KBM-7 (cell line): ENCODE results near the gene MYL9.
"Not testable (repeated sequence)": the region's sequence is repeated elsewhere in the genome, so short reads cannot be mapped to it uniquely, and the experiment has no call there.

Source experiments
- DNase-seq: peaks from one replicate; pipeline ENCODE4 v3.0.0-alpha.2; 2015
- in situ Hi-C: fragments of 300-500 bp; cut with MboI; formaldehyde crosslinking; loops from 2 replicates; pipeline ENCODE4 v1.14.3; 2020; ENCODE audit warnings: low sequenced_read_pairs, low pct_unique_long_range_greater_than_20kb, mixed read lengths

Gene MYL9

GRCh38 chr20:36547186-36548005 lies 6.1 kb downstream of the MYL9 start:
- in situ Hi-C loops: no loop called here
- DNase-seq: no peak

- in situ Hi-C loops: no loop called here
- DNase-seq: no peak
These were observed 6.6 kb downstream of the MYL9 start for GRCh38 chr20:36548006-36548315.

- in situ Hi-C loops: no loop called here
- DNase-seq: no peak
These were observed 7.6 kb downstream of the MYL9 start for GRCh38 chr20:36548704-36549627.

- in situ Hi-C loops: no loop called here
- no peak for DNase-seq
These were observed 8.3 kb downstream of the MYL9 start for GRCh38 chr20:36549628-36549941.

- in situ Hi-C loops: no loop called here
- no peak for DNase-seq
These were observed 8.8 kb downstream of the MYL9 start for GRCh38 chr20:36549942-36550789.

GRCh38 chr20:36550790-36551299 lies 9.5 kb downstream of the MYL9 start:
- no peak for DNase-seq
- in situ Hi-C loops: no loop called here

DNA sequence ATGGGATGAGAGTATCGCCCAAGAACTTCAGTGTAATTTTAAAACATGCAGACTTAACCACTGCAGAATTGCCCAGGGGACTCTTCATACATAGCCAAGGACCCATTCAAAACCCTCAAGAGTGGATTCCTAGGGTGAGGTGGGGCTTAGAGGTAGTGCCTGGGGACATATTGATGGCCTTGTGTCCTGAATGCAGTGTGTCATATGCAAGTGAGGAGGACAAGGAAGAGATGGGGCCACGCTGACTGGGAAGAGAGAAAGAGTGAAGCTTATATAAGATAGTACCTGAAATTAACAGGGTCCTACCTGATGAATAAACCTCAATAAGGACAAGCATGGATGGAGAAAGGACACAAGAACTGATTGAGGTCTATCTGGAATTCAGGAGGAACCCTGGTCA lies 13.9 kb downstream of the MYL9 start:
- in situ Hi-C loops: no loop called here
- DNase-seq: no peak

- DNase-seq: no peak
- in situ Hi-C loops: no loop called here
These were observed 21.4 kb downstream of the MYL9 start for GRCh38 chr20:36562724-36563123.

DNA sequence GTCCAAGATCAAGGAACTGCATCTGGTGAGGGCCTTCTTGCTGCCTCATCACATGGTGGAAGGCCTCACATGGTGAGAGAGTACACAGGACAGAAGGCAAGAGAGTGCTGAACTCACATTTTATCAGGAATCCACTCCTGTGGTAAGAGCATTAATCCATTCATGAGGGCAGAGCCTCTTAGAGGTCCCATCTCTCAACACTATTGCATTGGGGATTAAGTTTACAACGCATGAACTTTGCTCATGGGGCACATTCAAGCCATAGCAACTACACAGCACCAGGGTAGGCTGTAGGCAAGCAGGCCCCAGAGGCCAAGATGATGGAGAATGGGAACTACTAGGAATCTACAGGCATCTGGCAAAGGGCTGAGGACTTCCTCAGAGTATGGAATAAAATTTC lies 22.1 kb downstream of the MYL9 start:
- in situ Hi-C loops: no loop called here

DNA sequence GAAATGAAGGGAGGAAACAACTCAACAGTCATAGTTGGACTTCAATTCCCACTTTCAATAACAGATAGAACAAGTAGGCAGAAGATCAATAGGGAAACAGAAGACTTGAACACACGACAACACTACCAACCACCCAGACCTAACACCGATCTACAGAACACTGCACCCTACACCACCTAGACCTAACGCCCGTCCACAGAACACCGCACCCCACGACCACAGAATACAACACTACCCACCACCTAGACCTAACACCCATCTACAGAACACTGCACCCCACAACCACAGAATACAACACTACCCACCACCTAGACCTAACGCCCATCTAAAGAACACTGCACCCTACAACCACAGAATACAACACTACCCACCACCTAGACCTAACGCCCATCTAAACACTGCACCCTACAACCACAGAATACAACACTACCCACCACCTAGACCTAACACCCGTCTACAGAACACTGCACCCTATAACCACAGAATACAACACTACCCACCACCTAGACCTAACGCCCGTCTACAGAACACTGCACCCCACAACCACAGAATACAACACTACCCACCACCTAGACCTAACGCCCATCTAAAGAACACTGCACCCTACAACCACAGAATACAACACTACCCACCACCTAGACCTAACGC lies 22.9 kb downstream of the MYL9 start:
- DNase-seq, in situ Hi-C loops: not testable (repeated sequence)

More for the DNA sequence above, 22.1 kb downstream of the MYL9 start:
- DNase-seq: no peak

- DNase-seq, in situ Hi-C loops: not testable (repeated sequence)
These were observed 23.4 kb downstream of the MYL9 start for GRCh38 chr20:36564726-36565121.

DNA sequence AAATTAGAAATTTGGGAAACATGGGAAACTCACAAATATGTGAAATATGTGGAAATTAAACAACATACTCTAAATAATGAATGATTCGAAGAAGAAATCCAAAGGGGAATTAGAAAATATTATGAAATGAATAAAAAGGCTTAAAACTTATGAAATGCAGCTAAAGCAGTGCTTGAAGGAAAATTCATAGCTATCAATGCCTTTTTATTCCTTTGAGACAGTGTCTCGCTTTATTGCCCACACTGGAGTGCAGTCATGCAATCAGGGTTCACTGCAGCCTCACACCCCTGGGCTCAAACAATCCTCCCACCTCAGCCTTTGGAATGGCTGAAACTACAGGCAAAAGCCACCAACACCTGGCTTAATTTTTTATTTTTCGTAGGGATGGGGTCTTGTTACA lies 24.2 kb downstream of the MYL9 start:
- DNase-seq: no peak
- in situ Hi-C loops: no loop called here

DNA sequence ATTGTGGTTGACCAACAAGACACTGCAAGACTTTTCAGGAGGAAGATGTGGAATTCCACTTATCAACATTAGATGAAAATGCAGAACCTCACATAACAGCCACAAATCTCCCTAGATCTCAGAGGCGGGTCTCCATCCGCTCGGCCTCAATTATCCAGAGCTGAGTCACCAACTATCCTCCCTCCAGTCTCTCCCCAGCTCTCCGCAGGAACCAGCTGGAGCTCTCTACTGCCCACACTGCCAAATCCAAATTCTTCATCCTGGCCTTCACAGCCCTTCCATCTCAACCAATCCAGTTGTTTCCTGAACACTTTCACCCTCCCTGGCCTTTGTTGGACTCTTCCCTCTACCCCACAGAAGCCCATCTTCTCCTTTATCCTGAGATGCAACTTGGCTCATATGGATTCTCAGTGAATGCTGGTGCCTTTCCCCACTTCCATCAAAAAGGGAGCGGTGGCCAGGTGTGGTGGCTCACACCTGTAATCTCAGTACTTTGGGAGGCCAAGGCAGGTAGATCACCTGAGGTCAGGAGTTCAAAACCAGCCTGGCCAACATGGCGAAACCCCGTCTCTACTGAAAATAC lies 28.6 kb downstream of the MYL9 start:
- peak; percentile 25 for DNase-seq
- in situ Hi-C loops: no loop called here

DNA sequence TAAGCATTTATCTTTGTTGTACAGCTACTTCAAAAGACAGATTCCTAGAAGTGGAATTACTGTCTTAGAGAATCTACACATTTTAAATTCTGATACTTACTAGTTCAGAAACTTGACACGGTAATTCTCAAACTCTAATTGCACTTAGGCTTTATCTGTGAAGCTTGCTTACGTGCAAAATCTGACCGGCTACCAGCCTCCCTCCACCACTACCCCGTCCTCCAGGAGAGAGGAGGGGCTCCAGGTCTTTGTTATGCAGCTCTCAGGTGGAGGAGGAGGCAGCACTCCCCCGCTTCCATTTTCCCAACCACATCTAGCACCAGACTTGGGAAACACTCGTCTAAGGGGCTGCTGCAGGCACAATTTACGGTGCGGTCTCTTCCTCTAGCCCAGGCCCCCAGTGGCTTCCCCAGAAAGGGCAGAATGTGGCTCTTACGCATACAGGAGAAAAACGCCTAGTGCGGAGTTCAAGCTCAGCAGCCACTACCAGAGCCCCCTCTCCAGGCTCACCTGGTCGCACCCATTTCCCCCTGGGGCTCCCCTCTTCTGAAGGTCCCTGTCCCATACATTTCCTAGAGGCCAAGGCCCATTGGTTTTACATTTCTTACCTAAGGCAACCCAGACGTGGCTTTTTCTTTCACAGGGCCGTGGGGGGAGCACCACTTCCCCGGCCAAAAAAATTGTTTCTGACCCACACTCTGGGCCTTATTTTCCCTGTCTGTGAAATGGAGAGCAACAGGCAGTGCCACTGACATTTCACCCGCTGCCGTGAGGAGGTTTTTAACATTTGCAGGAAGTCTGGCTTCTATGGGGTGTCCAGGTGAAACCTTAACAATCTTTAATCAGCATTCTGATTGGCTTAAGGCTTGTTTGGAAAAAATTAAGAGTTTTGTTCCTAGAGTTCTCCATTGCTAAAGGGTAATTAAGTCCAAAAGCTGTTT lies 30.5 kb downstream of the MYL9 start:
- DNase-seq: peak; percentile 79
- in situ Hi-C loops: no loop called here

GRCh38 chr20:36572701-36573102 lies 31.4 kb downstream of the MYL9 start:
- in situ Hi-C loops: no loop called here
- no peak for DNase-seq

DNA sequence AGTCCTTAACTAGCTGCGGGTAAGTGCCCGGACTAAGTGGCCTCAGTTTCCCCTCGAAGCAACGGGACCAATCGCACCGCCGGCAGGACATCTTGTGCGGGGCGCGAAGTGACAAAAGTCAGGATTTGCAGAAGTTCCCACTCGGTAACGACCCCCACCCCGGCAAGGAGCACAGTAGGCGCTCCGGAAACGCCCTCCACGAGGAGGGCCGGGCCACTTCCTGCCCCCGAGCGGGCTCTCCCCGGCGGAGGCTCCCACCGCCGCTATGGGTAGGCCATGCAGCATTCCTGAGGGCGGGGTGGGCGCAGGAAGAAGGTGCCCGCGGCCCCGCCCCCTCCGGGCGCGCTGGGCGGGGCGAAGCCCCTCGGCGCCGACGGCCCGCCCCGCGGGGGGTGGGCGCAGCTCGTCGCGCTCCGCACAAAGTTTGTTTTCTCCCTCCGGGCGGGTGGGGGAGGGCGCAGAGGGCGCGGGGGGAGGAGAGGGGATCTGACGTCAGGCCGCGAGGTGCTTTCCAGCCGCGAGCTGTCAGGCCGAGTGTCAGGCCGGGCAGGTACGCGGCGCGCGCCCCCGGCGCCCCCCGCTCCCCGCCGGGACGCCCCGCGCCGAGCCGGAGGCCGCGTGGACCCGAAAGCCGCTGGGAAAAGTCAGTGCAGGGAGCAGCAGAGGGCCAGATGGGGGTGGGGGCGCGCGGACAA lies 31.9 kb downstream of the MYL9 start, which contains the start of gene TGIF2:
Gene TGIF2 (plus strand): TSS at position 495 of the 695 bp plus-strand sequence. CDS start 5,178 bp downstream, outside the sequence.
- in situ Hi-C loops: no loop called here
- DNase-seq: peak; percentile 89

GRCh38 chr20:36573798-36574365 lies 32.6 kb downstream of the MYL9 start:
- DNase-seq: peak; percentile 62
- in situ Hi-C loops: no loop called here
